H1 (cell line): ENCODE results near the gene DDB1. TPM values are rescaled to one million over a fixed set of nuclear protein-coding genes. Genes with fewer than 3 reads are reported as not detected.

ENCODE experiments used
- CTCF ChIA-PET: fragments of 300-600 bp; sonication (Branson Sonifier 250); formaldehyde crosslinking; loops from one replicate; lab custom pipeline; 2021; ENCODE audit not compliant: partially characterized antibody; lab: Charles Lee
- POLR2A ChIA-PET: fragments of 300-600 bp; sonication (Branson Sonifier 250); formaldehyde crosslinking; loops from one replicate; lab custom pipeline; 2021; ENCODE audit warnings: inconsistent platforms; ENCODE audit not compliant: partially characterized antibody; lab: Charles Lee
- DNase-seq, 2 experiments: peaks; one replicate each; pipeline versions ENCODE4 v3.0.0 to v3.0.0-alpha.2; 2010 to 2022; ENCODE audit warnings: low spot score in 2 of 2, low read depth in 1 of 2, mixed read lengths in 1 of 2
- FAIRE-seq: peaks from 2 replicates; lab custom pipeline; 2011; peaks lifted over from hg19 to GRCh38; lab: Jason Lieb, UNC
- H2AFZ ChIP-seq: 2 replicates; pipeline ENCODE4 v1.8.1; 2012; ENCODE audit warnings: low read length, inconsistent platforms
- H2AK5ac ChIP-seq: 2 replicates; pipeline ENCODE4 v1.6.1; 2013; ENCODE audit warnings: low read depth, low read length
- H2BK120ac ChIP-seq: replicated peaks from 2 replicates; pipeline ENCODE3; 2013; ENCODE audit warnings: low read depth, low read length, inconsistent platforms
- H2BK12ac ChIP-seq: 2 replicates; pipeline ENCODE4 v1.6.1; 2013; ENCODE audit warnings: low read depth, low read length
- H2BK15ac ChIP-seq: 2 replicates; pipeline ENCODE4 v1.6.1; 2013; ENCODE audit warnings: low read length
- H2BK20ac ChIP-seq: 2 replicates; pipeline ENCODE4 v1.6.1; 2013; ENCODE audit warnings: low read length
- H2BK5ac ChIP-seq: 2 replicates; pipeline ENCODE4 v1.6.1; 2013; ENCODE audit warnings: low read depth, low read length
- H3K14ac ChIP-seq: 2 replicates; pipeline ENCODE4 v1.6.1; 2013; ENCODE audit warnings: inconsistent platforms; ENCODE audit not compliant: insufficient read length
- H3K18ac ChIP-seq: 2 replicates; pipeline ENCODE4 v1.6.1; 2013; ENCODE audit warnings: low read length; ENCODE audit errors: extremely low read depth
- H3K23ac ChIP-seq: 2 replicates; pipeline ENCODE4 v1.6.1; 2013; ENCODE audit warnings: inconsistent platforms; ENCODE audit not compliant: insufficient read length
- H3K23me2 ChIP-seq: 2 replicates; pipeline ENCODE4 v1.6.1; 2013; ENCODE audit warnings: low read depth, low read length
- H3K27ac ChIP-seq: 2 replicates; pipeline ENCODE4 v1.6.1; 2011; ENCODE audit warnings: low read depth, low read length, inconsistent platforms
- H3K27me3 ChIP-seq, 4 experiments: replicated peaks in 1 of 4; 1 replicate in 1 of 4; 2 replicates in 3 of 4; pipeline versions ENCODE4 v1.6.1 to v1.8.1; 2011 to 2013; ENCODE audit warnings: low read length in 3 of 4, mild to moderate bottlenecking in 3 of 4, inconsistent platforms in 2 of 4, mixed read lengths in 2 of 4, moderate library complexity in 1 of 4; ENCODE audit not compliant: control insufficient read depth in 3 of 4, insufficient read depth in 3 of 4; ENCODE audit errors: extremely low read depth in 1 of 4
- H3K36me3 ChIP-seq, 4 experiments: 2 replicates each; pipeline versions ENCODE4 v1.6.1 to v1.8.1; 2011 to 2013; ENCODE audit warnings: mild to moderate bottlenecking in 4 of 4, low read length in 3 of 4, moderate library complexity in 2 of 4, control low read depth in 1 of 4, inconsistent platforms in 1 of 4; ENCODE audit not compliant: insufficient read depth in 4 of 4, control insufficient read depth in 2 of 4
- H3K4ac ChIP-seq: replicated peaks from 2 replicates; pipeline ENCODE3; 2013; ENCODE audit warnings: low read length, low read depth, mixed read lengths, inconsistent platforms; ENCODE audit not compliant: insufficient read length
- H3K4me1 ChIP-seq, 4 experiments: replicated peaks in 1 of 4; 1 replicate in 1 of 4; 2 replicates in 3 of 4; pipeline versions ENCODE4 v1.6.1 to v1.8.1; 2011 to 2013; ENCODE audit warnings: low read length in 3 of 4, inconsistent platforms in 2 of 4, mixed read lengths in 1 of 4; ENCODE audit not compliant: insufficient read depth in 4 of 4, control insufficient read depth in 3 of 4
- H3K4me2 ChIP-seq, 2 experiments: 2 replicates each; pipeline versions ENCODE4 v1.6.1 to v1.8.1; 2011 to 2013; ENCODE audit warnings: low read depth in 2 of 2, low read length in 2 of 2, control low read depth in 1 of 2, inconsistent platforms in 1 of 2, mild to moderate bottlenecking in 1 of 2; ENCODE audit not compliant: insufficient read depth in 1 of 2
- H3K4me3 ChIP-seq, 4 experiments: fragments of 200-600, 300-600 bp in 1 of 4; sonication (generic), shearing (Covaris generic), sonication (Bioruptor Twin) in 1 of 4; 2 replicates each; pipeline versions ENCODE4 v1.5.1 to v1.8.1; 2011 to 2016; ENCODE audit warnings: low read length in 4 of 4, low read depth in 3 of 4, control low read depth in 2 of 4, inconsistent platforms in 2 of 4, mild to moderate bottlenecking in 2 of 4, mixed read lengths in 1 of 4, moderate library complexity in 1 of 4; ENCODE audit not compliant: insufficient read depth in 2 of 4; ENCODE audit errors: extremely low read depth in 1 of 4
- H3K56ac ChIP-seq: replicated peaks from 2 replicates; pipeline ENCODE3; 2013; ENCODE audit warnings: low read depth, mild to moderate bottlenecking, mixed read lengths, low read length, inconsistent platforms; ENCODE audit not compliant: insufficient read length
- H3K79me1 ChIP-seq: 2 replicates; pipeline ENCODE4 v1.6.1; 2013; ENCODE audit warnings: low read depth, low read length, control low read depth
- H3K79me2 ChIP-seq, 2 experiments: 2 replicates each; pipeline versions ENCODE4 v1.6.1 to v1.8.1; 2012 to 2013; ENCODE audit warnings: low read length in 2 of 2, mild to moderate bottlenecking in 2 of 2, inconsistent platforms in 1 of 2; ENCODE audit not compliant: insufficient read depth in 2 of 2, control insufficient read depth in 1 of 2
- H3K9ac ChIP-seq, 4 experiments: replicated peaks in 1 of 4; 1 replicate in 1 of 4; 2 replicates in 3 of 4; pipeline versions ENCODE4 v1.6.1 to v1.8.1; 2011 to 2013; ENCODE audit warnings: low read depth in 3 of 4, low read length in 3 of 4, control low read depth in 2 of 4, mild to moderate bottlenecking in 2 of 4, moderate library complexity in 2 of 4, inconsistent platforms in 1 of 4; ENCODE audit errors: extremely low read depth in 1 of 4
- H3K9me3 ChIP-seq, 2 experiments: 2 replicates each; pipeline versions ENCODE4 v1.6.1 to v1.8.1; 2012 to 2013; ENCODE audit warnings: mild to moderate bottlenecking in 2 of 2, moderate library complexity in 2 of 2, control low read depth in 1 of 2, inconsistent platforms in 1 of 2, low read depth in 1 of 2, low read length in 1 of 2, mixed read lengths in 1 of 2; ENCODE audit not compliant: insufficient read depth in 2 of 2
- H4K20me1 ChIP-seq, 2 experiments: replicated peaks in 1 of 2; 2 replicates each; pipeline versions ENCODE3 to v1.8.1; 2011 to 2013; ENCODE audit warnings: inconsistent platforms in 2 of 2, low read length in 2 of 2, mild to moderate bottlenecking in 1 of 2; ENCODE audit not compliant: insufficient read depth in 2 of 2, control insufficient read depth in 1 of 2
- H4K5ac ChIP-seq: 2 replicates; pipeline ENCODE4 v1.6.1; 2013; ENCODE audit warnings: low read length, low read depth, mixed read lengths, inconsistent platforms; ENCODE audit not compliant: insufficient read length
- H4K8ac ChIP-seq: 2 replicates; pipeline ENCODE4 v1.8.0; 2013; ENCODE audit warnings: mild to moderate bottlenecking, moderate library complexity, low read length, inconsistent platforms; ENCODE audit not compliant: insufficient read depth; ENCODE audit errors: extremely low read depth
- H4K91ac ChIP-seq: replicated peaks from 2 replicates; pipeline ENCODE3; 2013; ENCODE audit warnings: low read length, mixed read lengths, inconsistent platforms; ENCODE audit not compliant: insufficient read length
- FOSL1 ChIP-seq: IDR thresholded peaks from 2 replicates; pipeline ENCODE4 v1.6.1; 2011; ENCODE audit warnings: mild to moderate bottlenecking, low read depth, low read length, moderate library complexity; ENCODE audit not compliant: insufficient read depth
- JUND ChIP-seq: IDR thresholded peaks from 2 replicates; pipeline ENCODE4 v1.6.1; 2011; ENCODE audit warnings: mild to moderate bottlenecking, improper control_type of control experiment, low read length
- PHF8 ChIP-seq: fragments of 200-600 bp; sonication (generic); conservative IDR thresholded peaks from 2 replicates; pipeline ENCODE4 v1.7.1; 2012; ENCODE audit warnings: low read depth, mild to moderate bottlenecking, inconsistent platforms, low read length, moderate library complexity
- RXRA ChIP-seq: IDR thresholded peaks from 2 replicates; pipeline ENCODE4 v1.6.1; 2011; ENCODE audit warnings: low read depth, mild to moderate bottlenecking, low read length, moderate library complexity; ENCODE audit not compliant: insufficient read depth
- SIX5 ChIP-seq: IDR thresholded peaks from 2 replicates; pipeline ENCODE4 v1.6.1; 2011; ENCODE audit warnings: mild to moderate bottlenecking, low read depth, low read length
- SRF ChIP-seq: IDR thresholded peaks from 2 replicates; pipeline ENCODE4 v1.6.1; 2011; ENCODE audit warnings: mild to moderate bottlenecking, low read depth, low read length, moderate library complexity
- WGBS, 2 experiments: shearing (Covaris generic) in 1 of 2; methylation state at CpG; one replicate each; pipeline versions ENCODE4 v1.1.6 to v1.1.7; 2013 to 2015; ENCODE audit warnings: low lambda C conversion rate in 2 of 2, mixed read lengths in 2 of 2, inconsistent platforms in 1 of 2, low coverage in 1 of 2, missing lambda C conversion rate in 1 of 2; ENCODE audit not compliant: insufficient replicate concordance in 2 of 2, insufficient coverage in 1 of 2, insufficient read length in 1 of 2; ENCODE audit errors: extremely low coverage in 1 of 2, missing lambda C conversion rate in 1 of 2; 5-methylcytosine and 5-hydroxymethylcytosine counted together
- polyA plus RNA-seq, 7 experiments: library from polyadenylated mRNA; depleted of rRNA in 3 of 7; stranded (reverse) in 5 of 7; unstranded in 2 of 7; fragments of >200 nt in 5 of 7; fragments of 200-250 nt in 2 of 7; gene quantifications; 1 replicate in 5 of 7; 2 replicates in 1 of 7; 4 replicates in 1 of 7; pipeline versions ENCODE4 v1.2.1 to v1.2.3, GENCODE V29; 2011 to 2013; ENCODE audit warnings: missing spikeins in 2 of 7, mixed read lengths in 2 of 7
- total RNA-seq: library from RNA; stranded (reverse); fragmentation: NEBNext Ultra II Directional; extraction: Animal tissue kit (Norgen Biotek cat#: 25700); gene quantifications from 2 replicates; pipeline ENCODE4 v1.2.1, GENCODE V29; 2021

The DDB1 gene
- total and polyA plus RNA-seq, 2 of the 8 experiments (the other 6 are each of a cell fraction or from before 2014, with no cell fraction given) = 275 to 306 TPM

DNA sequence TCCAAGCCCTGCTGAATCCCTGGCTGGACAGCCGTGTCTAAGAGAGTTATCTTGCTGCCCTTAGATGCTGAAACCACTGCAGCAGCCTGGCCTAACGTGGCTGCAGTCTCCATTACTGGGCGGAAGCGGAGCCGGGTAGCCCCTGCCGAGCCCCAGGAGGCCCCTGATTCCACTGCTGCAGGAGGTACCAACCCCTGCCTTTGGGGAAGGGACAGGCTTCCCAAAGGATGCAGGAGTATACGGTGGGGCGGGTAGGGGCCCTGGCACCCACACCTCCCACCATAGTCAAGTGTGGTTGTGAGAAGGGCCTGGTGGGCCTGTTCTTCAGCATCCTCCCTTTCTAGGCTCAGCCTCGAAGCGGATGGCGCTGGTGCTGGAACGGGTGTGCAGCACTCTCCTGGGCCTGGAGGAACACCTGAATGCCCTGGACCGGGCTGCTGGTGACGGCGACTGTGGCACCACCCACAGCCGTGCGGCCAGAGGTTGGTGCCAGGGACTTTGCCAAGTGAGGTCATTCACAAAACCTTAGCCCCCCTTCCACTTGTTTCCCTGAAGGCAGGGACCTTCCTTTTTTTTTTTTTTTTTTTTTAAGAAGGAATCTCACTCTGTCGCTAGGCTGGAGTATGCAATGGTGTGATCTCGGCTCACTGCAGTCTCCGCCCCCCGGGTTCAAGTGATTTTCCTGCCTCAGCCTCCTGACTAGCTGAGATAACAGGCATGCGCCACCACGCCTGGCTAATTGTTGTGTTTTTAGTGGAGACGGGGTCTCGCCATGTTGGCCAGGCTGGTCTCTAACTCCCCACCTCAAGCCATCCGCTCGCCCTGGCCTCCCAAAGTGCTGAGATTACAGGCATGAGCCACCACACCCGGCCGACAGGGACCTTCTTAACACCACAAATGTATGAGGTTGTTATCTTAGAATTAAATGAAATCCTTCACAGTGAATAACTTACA is 11.2 kb upstream of the DDB1 start:
- no peak overlapping the region for H2AFZ ChIP-seq
- no peak overlapping the region for H4K5ac ChIP-seq
- WGBS, 2 experiments = 92% methylated on average over 28 of the region's 29 CpGs; no CpG with 5 or more reads in 1 of the 2 experiments
- H3K18ac ChIP-seq = no peak overlapping the region
- FAIRE-seq (no peak), DNase-seq (no peak)
- peaks cover 2 to 17% (median 4%) of the 10 kb centered on the region in 4 experiments; a peak in 4 of 8 replicates for H3K36me3 ChIP-seq
- no peak overlapping the region for H2BK5ac ChIP-seq
- H3K9ac ChIP-seq = no peak overlapping the region
- TF ChIP-seq PHF8 (no peak), JUND (no peak), RXRA (no peak), SRF (no peak), FOSL1 (no peak), SIX5 (no peak)
- H2BK12ac ChIP-seq = no peak overlapping the region
- H3K9me3 ChIP-seq = no peaks in the 10 kb centered on the region
- H3K23ac ChIP-seq = no peak overlapping the region
- no peaks in the 10 kb centered on the region for H3K79me1 ChIP-seq
- H3K4me3 ChIP-seq = no peak overlapping the region
- no peak overlapping the region for H3K4me2 ChIP-seq
- no peak overlapping the region for H3K4ac ChIP-seq
- ChIA-PET CTCF (interaction anchor here (6.8 to 7.1 kb wide), 2 partner anchors 8 to 41 kb away, joined by 55 to 80 read pairs; no protein-coding TSS in a partner anchor), POLR2A (interaction anchor here (0.6 to 39.7 kb wide), 4 partner anchors 7 to 1447 kb away, joined by 4 to 1106 read pairs (median 32); partner anchors contain the start of genes CYB561A3, DDB1, TKFC and TMEM138)
- no peak overlapping the region for H3K27ac ChIP-seq
- H2BK15ac ChIP-seq = no peak overlapping the region
- H4K91ac ChIP-seq = no peak overlapping the region
- no peaks in the 10 kb centered on the region for H3K23me2 ChIP-seq
- no peaks in the 10 kb centered on the region for H3K79me2 ChIP-seq
- no peak overlapping the region for H2AK5ac ChIP-seq
- no peak overlapping the region for H4K8ac ChIP-seq
- no peak overlapping the region for H2BK20ac ChIP-seq
- H4K20me1 ChIP-seq = peaks cover 0 to 3% of the 10 kb centered on the region in 2 experiments
- H2BK120ac ChIP-seq = no peak overlapping the region
- no peaks in the 10 kb centered on the region for H3K4me1 ChIP-seq
- no peaks in the 10 kb centered on the region for H3K27me3 ChIP-seq
- H3K56ac ChIP-seq = no peak overlapping the region
- no peak overlapping the region for H3K14ac ChIP-seq
